Bone marrow (tissue), 2 donors: ENCODE measurements around the gene CLEC16A.
A peak's percentile ranks its signal among the peaks of the same experiment; 100 is the strongest.
"Not testable (repeated sequence)": the region's sequence is repeated elsewhere in the genome, so short reads cannot be mapped to it uniquely, and the experiment has no call there.

Experiments
- DNase-seq, 2 donors: peaks; one replicate each; lab custom pipeline; 2025; lab: John Stamatoyannopoulos, UW

Gene CLEC16A

GRCh38 chr16:11100239-11100750, 155.9 kb downstream of the CLEC16A start:
- no peak for DNase-seq

GRCh38 chr16:11101283-11101682, 156.9 kb downstream of the CLEC16A start:
- no peak for DNase-seq

- DNase-seq, result no peak
Measured at GRCh38 chr16:11101695-11102522, 157.5 kb downstream of the CLEC16A start.

GRCh38 chr16:11102523-11102898, 158.1 kb downstream of the CLEC16A start:
- DNase-seq, result no peak

- DNase-seq, result not testable (repeated sequence)
Measured at GRCh38 chr16:11103301-11103700, 158.9 kb downstream of the CLEC16A start.

GRCh38 chr16:11104168-11105037, 160.0 kb downstream of the CLEC16A start:
- no peak for DNase-seq

- peak; percentile 28 to 73 for DNase-seq
Measured at GRCh38 chr16:11105038-11105903, 160.9 kb downstream of the CLEC16A start.

- no peak for DNase-seq
Measured at GRCh38 chr16:11106726-11107125, 162.4 kb downstream of the CLEC16A start.

GRCh38 chr16:11107780-11108465, 163.6 kb downstream of the CLEC16A start:
- no peak for DNase-seq

GRCh38 chr16:11108466-11108805, 164.1 kb downstream of the CLEC16A start:
- DNase-seq, result no peak

- DNase-seq, result no peak
Measured at GRCh38 chr16:11109566-11109965, 165.2 kb downstream of the CLEC16A start.

- DNase-seq, result no peak
Measured at GRCh38 chr16:11111150-11111549, 166.8 kb downstream of the CLEC16A start.

GRCh38 chr16:11111856-11112634, 167.7 kb downstream of the CLEC16A start:
- no peak for DNase-seq

- no peak for DNase-seq
Measured at GRCh38 chr16:11112723-11113348, 168.5 kb downstream of the CLEC16A start.

GRCh38 chr16:11114366-11115164, 170.2 kb downstream of the CLEC16A start:
- DNase-seq, result peak in 1 of 2 donors; percentile 27

- no peak for DNase-seq
Measured at GRCh38 chr16:11117576-11118211, 173.3 kb downstream of the CLEC16A start.

GRCh38 chr16:11118479-11118878, 174.1 kb downstream of the CLEC16A start:
- no peak for DNase-seq

- no peak for DNase-seq
Measured at GRCh38 chr16:11121083-11121608, 176.8 kb downstream of the CLEC16A start.
